Stimulated activated CD4-positive, alpha-beta T cell treated with anti-CD3 and anti-CD28 coated beads, Interleukin-4, amount 100 ng/mL, for 48 hours (primary cell): Measurements from ENCODE around the gene CA11.
"Not testable (repeated sequence)": the region's sequence is repeated elsewhere in the genome, so short reads cannot be mapped to it uniquely, and the experiment has no call there.

Experiments
- DNase-seq, 2 donors: peaks; one replicate each; pipeline ENCODE4 v3.0.0-alpha.2; 2020; ENCODE audit warnings: low read depth in 2 of 2

Gene CA11

GRCh38 chr19:48669903-48670668, 24.1 kb upstream of the CA11 start:
- no peak for DNase-seq

- no peak for DNase-seq
These were observed 22.8 kb upstream of the CA11 start for GRCh38 chr19:48668761-48669160.

DNA sequence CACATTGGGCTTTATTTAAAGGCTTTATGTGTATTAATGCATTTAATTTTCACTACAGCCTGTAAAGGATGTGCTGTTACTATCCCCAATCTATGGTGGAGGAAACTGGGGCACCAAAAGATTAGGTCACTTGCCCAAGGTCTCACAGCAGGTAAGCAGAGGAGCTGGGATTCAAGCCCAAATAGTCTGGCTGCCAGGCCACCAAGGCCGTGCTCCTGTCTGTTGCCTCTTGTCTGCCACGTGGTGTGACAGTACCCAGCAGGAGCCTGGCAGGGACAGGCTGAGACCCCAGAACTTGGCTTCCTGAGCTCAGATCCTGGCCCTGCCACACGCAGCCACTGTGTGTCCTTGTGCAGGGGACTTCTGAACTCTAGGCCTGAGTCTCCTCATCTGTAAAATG, 22.3 kb upstream of the CA11 start:
- no peak for DNase-seq

DNA sequence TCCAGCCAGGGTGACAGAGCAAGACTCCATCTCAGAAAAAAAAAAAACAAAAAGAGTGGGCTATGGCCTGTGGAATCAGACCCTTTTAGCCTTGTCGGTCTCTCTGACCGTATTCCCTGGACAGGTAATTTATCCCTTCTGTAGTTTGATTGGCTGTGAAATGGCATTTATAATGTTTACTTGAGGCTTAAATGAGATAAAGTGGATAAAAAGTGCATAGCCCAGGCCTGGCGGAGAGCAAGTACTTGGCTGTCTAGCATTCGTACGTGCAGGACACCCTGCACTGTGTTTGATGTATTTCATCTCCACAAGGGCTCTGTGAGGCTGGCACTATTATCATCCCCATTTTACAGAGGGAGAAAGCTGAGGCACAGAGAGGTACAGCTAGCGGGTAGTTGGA, 19.8 kb upstream of the CA11 start:
- no peak for DNase-seq

DNA sequence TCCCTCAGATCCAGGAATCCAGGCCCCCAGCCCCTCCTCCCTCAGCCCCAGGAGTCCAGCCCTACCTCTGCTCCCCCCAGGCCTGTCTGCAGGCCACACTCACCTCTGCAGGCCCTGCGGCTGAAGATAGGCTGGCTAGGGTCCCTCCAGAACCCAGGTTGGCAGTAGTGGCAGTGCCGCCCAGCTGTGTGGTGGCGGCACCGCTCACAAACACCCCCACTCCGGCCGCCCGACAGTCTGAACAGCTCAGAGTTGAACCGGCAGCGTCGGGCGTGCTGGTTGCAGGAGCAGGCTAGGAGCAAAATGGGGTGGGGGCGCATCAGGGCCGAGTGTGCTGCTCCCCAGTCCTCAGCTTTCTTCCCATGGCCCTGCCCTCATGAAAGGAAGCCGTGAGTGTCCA, 18.5 kb upstream of the CA11 start:
- DNase-seq = no peak

- no peak for DNase-seq
These were observed 17.7 kb upstream of the CA11 start for GRCh38 chr19:48663667-48664066.

- DNase-seq = no peak
These were observed 15.7 kb upstream of the CA11 start for GRCh38 chr19:48661711-48662090.

DNA sequence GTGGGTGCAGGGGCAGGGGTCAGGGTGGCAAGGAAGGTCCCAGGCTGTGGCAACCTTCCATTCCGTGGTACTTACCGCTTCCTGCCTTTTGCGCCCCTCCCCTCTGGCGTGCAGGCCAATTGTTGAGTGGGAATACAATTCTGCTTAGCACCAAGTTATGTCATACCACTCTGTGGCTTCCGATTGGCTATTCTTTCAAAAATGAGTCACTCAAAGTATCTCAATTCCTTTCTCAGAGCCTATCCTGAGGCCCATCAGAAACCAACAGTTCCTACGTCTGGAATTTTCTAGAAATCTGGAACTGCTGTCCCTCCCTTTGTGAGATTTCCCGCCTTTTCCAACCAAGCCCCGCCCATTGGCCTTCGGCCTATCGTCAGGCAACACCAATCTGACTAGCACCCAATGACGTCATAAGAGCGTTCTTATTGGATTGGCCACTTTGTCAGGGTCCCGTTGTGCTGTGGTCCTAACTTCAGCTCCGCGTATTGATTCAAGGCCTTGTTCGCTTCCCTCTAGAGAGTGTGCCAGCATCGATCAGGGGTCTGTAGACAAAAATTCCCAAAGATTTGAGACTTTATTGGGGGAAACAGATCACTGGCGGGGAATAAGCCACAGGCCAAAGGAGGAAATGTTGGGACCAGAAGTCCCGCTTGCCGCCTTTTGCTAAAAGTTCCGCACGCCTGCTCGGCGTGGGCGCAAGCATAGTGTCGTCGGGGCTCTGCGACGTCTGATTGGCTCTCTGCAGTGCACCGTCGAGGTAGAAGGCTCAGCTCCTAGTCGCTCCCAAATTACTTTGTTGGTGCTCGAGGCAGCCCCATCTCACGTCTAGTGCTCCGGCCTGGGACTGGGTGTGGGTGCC, 15.1 kb upstream of the CA11 start:
- DNase-seq = peak; percentile 76 to 80

DNA sequence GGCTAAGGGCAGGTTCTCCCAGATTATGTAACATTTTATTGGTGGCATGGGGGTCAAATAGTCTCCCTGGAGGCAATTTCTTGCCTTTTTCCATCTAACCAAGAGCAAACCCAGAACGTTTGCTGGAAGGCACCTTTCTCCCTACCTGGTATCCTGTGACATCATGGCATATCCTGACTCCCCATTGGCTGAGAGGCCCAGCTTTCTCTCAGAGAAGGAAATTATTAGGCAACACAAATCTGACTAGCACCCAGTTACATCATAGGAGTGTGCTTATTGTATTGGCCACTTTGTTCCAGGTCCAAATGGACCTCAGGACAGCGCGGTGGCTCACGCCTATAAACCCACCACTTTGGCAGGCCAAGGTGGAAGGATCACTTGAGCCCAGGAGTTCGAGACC, 13.8 kb upstream of the CA11 start:
- no peak for DNase-seq

GRCh38 chr19:48658483-48658882, 12.5 kb upstream of the CA11 start:
- DNase-seq = no peak

DNA sequence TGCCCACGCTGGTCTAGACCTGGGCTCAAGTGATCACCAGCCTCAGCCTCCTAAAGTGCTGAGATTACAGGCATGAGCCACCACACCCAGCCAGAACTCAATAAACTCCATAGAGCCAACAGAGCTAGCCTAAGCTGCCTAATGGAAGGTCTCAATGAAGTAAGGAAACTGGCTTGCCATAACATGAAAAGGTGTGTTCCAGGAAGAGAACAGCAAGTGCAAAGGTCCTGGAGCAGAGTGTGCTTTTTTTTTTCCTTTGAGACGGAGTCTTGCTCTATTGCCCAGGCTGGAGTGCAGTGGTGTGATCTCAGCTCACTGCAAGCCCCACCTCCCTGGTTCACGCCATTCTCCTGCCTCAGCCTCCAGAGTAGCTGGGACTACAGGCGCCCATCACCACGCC, 11.8 kb upstream of the CA11 start:
- not testable (repeated sequence) for DNase-seq

DNA sequence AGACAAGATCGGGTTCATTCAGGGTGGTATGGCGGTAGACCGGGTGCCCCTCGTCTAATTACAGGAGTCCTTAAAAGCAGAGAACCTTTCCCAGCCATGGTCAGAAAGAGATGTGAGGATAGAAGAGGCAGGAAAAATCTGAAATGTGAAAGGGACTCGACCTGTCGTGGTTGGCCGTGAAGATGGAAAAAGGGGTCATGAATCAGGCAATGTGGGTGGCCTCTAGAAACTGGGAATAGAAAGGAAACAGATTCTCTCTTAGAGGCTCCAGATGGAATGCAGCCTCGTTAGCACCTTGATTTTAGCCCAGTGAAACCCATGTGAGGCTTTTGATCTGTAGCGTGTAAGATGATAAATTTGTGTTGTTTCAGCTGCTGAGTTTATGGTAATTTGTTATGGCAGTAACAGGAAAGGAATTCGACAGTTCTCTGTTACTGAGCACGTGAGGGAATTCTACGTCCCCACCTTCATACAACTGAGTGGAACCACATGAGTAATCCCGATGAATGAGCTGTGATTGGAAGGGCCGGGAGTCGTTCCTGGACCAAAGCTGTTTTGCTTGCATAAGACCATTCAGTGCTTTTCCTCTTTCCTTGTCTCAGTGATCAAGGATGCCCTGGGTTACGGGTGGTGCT, 11.0 kb upstream of the CA11 start:
- no peak for DNase-seq

GRCh38 chr19:48654299-48655059, 8.5 kb upstream of the CA11 start:
- no peak for DNase-seq

DNA sequence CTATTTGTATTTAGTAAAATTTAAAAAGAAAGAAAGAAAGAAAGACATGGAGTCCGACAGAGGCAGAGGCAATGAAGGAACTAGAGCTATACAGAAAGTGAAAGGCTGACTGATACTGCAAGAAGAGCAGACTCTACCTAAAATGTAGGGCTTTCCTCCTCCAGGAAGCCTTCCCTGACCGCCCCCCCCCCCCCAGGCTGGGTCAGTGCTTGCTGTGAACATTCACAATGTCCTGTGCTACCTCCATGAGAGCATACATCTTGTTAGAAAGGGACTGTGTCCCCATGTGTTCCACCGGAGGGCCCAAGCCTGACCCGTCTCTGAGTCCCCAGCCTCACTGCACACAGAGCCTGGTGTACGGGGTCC, 5.7 kb upstream of the CA11 start:
- DNase-seq = no peak

- DNase-seq = no peak
These were observed 5.1 kb upstream of the CA11 start for GRCh38 chr19:48650974-48651682.

GRCh38 chr19:48648134-48648533, 2.1 kb upstream of the CA11 start:
- DNase-seq = no peak

DNA sequence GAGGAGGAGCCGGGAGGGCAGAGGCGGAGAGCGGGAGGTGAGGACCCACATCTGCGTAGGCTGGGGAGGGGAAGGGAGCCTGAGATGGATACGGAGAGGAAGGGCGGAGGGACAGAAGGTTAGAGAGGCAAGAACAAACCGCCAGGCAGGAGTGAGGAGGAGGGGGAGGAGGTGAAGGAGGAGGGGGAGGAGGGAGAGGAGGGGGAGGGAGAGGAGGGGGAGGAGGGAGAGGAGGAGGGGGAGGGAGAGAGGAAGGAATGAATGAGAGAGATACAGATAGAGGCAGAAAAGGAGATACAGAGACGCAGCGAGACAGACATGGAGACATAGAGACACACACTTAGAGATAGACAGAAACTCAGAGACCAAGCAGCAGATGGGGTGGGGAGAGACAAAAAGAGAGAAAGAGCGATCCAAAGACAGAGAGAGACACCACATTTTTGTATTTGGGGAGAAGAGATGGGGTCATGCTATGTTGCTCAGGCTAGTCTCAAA, 782 bp upstream of the CA11 start:
- no peak for DNase-seq

- DNase-seq = no peak
These were observed 377 bp downstream of the CA11 start for GRCh38 chr19:48645620-48646000.

GRCh38 chr19:48644839-48645619, 958 bp downstream of the CA11 start:
- peak; percentile 63 to 65 for DNase-seq

DNA sequence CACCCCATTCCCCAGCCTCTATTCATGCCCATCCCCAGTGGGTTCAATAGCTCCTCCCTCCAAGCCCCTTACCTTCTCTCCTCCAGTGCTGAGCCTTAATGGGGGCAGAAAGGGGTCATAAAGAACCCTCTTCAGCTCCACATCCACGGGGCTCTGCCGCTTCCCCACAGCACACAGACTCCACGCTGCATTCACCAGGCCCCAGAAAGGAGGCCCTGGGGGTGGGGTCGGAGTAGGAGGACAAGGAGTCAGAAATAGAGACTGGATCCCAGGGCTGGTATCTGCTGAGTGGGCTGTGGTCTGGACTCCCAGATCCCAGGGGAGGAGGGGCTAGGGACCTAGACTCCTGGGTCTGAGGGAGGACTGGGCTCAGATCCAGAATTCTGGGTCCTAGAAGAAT, 1.6 kb downstream of the CA11 start:
- no peak for DNase-seq
